ENCODE measurements around the gene HECA. TPM values are rescaled to one million over a fixed set of nuclear protein-coding genes. Genes with fewer than 3 reads are reported as not detected.

HECA gene
- total and polyA plus RNA-seq, 2 experiments from 2014 or later, result 2.4 to 8.1 TPM

GRCh38 chr6:139194740-139195139 lies 59.9 kb downstream of the HECA start:
- Histone ChIP-seq H3K9me2 (ENCODE audit: insufficient read depth) (no peaks in the 10 kb centered on the region), H4K20me1 (replicated peaks; ENCODE audit: insufficient read depth) (no peaks in the 10 kb centered on the region), H3F3A (replicated peaks; ENCODE audit: low read depth) (no peaks in the 10 kb centered on the region), H3K36me3 (ENCODE audit: insufficient read depth) (no peaks in the 10 kb centered on the region), H2AFZ (no peak overlapping the region), H3K27me3 (ENCODE audit: insufficient read depth) (no peaks in the 10 kb centered on the region), H3K79me2 (replicated peaks; ENCODE audit: insufficient read depth) (no peaks in the 10 kb centered on the region), H3K4me2 (no peak overlapping the region), H3K27ac (ENCODE audit: low read depth) (no peak overlapping the region), H3K4me1 (ENCODE audit: insufficient read depth) (peaks cover 4% of the 10 kb centered on the region), H3K4me3 (no peak overlapping the region)
- H3K4me3 Mint-ChIP-seq, result no peak overlapping the region
- TF ChIP-seq EZH2phosphoT487 (IDR thresholded peaks at IDR 0.05; ENCODE audit: unreplicated experiment) (no peak), POLR2AphosphoS5 (IDR thresholded peaks at IDR 0.05; ENCODE audit: low read depth) (no peak), CTCF (conservative IDR thresholded peaks at IDR 0.05; ENCODE audit: low read depth in 2 of 2) (no peak), ETS1 (IDR thresholded peaks at IDR 0.05) (no peak), ZNF462 (CRISPR knock-in tag; IDR thresholded peaks at IDR 0.05) (no peak), ZNF114 (CRISPR knock-in tag; IDR thresholded peaks at IDR 0.05) (no peak), JUNB (IDR thresholded peaks at IDR 0.05; ENCODE audit: unreplicated experiment) (no peak), EZH2 (IDR thresholded peaks at IDR 0.05; ENCODE audit: low read depth, unreplicated experiment) (no peak), CREB1 (CRISPR knock-in tag; IDR thresholded peaks at IDR 0.05; ENCODE audit: low read depth) (no peak), STAT1 (IDR thresholded peaks at IDR 0.05; ENCODE audit: unreplicated experiment) (no peak), REST (IDR thresholded peaks at IDR 0.05; ENCODE audit: unreplicated experiment) (no peak), ZNF331 (CRISPR knock-in tag; IDR thresholded peaks at IDR 0.05; ENCODE audit: low read depth) (no peak)
- H3K36me3 Mint-ChIP-seq (ENCODE audit: low read depth), result no peaks in the 10 kb centered on the region
- ATAC-seq, result no peak
- DNase-seq (ENCODE audit: low spot score), result no peak
- H3K4me1 Mint-ChIP-seq, result peaks cover 2% of the 10 kb centered on the region; the same call in 1 of the 3 replicates
- no peaks in the 10 kb centered on the region for H3K27me3 Mint-ChIP-seq (ENCODE audit: insufficient read depth, low read depth, poor library complexity)
- H3K27ac Mint-ChIP-seq, result no peak overlapping the region
- no peaks in the 10 kb centered on the region for H3K9me3 Mint-ChIP-seq

Measured in GM23338 (cell line).